Testis (tissue), 3 donors: ENCODE results near the gene UCK1. TPM values are rescaled to one million over a fixed set of nuclear protein-coding genes. Genes with fewer than 3 reads are reported as not detected.
A peak's percentile ranks its signal among the peaks of the same experiment; 100 is the strongest.

Source experiments
- DNase-seq: peaks from one replicate; pipeline ENCODE4 v3.0.0-alpha.2; 2019
- H3K27ac ChIP-seq, 2 donors: fragments of 200-600 bp; sonication (generic); one replicate each; pipeline ENCODE4 v1.5.1; 2019
- H3K27me3 ChIP-seq: fragments of 200-600 bp; sonication (generic); one replicate; pipeline ENCODE4 v1.5.1; 2019
- H3K36me3 ChIP-seq: fragments of 200-600 bp; sonication (generic); one replicate; pipeline ENCODE4 v1.5.1; 2017; ENCODE audit warnings: low read depth; ENCODE audit errors: missing control alignments
- H3K4me1 ChIP-seq: fragments of 200-600 bp; sonication (generic); one replicate; pipeline ENCODE4 v1.5.1; 2019
- H3K4me3 ChIP-seq, 2 donors: fragments of 200-600 bp; sonication (generic); one replicate each; pipeline ENCODE4 v1.5.1; 2017 to 2019
- H3K9me3 ChIP-seq: fragments of 200-600 bp; sonication (generic); one replicate; pipeline ENCODE4 v1.5.1; 2017
- POLR2A ChIP-seq: fragments of 450-650 bp; IDR thresholded peaks from one replicate; pipeline ENCODE4 v1.6.1; 2017; ENCODE audit warnings: antibody characterized with exemption, mild to moderate bottlenecking, moderate library complexity
- WGBS, 2 donors: methylation state at CpG; one replicate each; pipeline ENCODE4 v1.1.5; 2018; 5-methylcytosine and 5-hydroxymethylcytosine counted together
- intact Hi-C: fragments of 100-400 bp; cut with DNase I; formaldehyde crosslinking; loops from one replicate; pipeline ENCODE4 v1.15.1; 2023; ENCODE audit warnings: low total_unique reads
- polyA plus RNA-seq: library from polyadenylated mRNA; stranded (reverse); fragments of 350-450 nt; fragmentation: Illumina TruSeq; extraction: RNeasy Lipid Tissue Mini Kit (QIAGEN cat#74804); gene quantifications from one replicate; pipeline ENCODE4 v1.2.3, GENCODE V29; 2014; ENCODE audit warnings: low read depth, low replicate concordance; ENCODE audit not compliant: insufficient read depth
- total RNA-seq, 2 donors: library from RNA; depleted of rRNA; stranded (reverse); fragments of >200 nt; gene quantifications; one replicate each; pipeline ENCODE4 v1.2.3, GENCODE V29; 2016
- TF ChIP-seq, protein P1 (sequence below), 3 experiments: fragments of 450-650 bp in 2 of 3; fragments of 200-600 bp in 1 of 3; sonication (generic) in 1 of 3; IDR thresholded peaks; one replicate each; pipeline ENCODE4 v1.5.1; 2016 to 2019; ENCODE audit warnings: antibody characterized with exemption in 3 of 3, mild to moderate bottlenecking in 2 of 3, moderate library complexity in 1 of 3

The UCK1 gene
- total and polyA plus RNA-seq, 3 donors from 2014 or later = 34.3 to 49.9 (median 41.1) TPM

DNA sequence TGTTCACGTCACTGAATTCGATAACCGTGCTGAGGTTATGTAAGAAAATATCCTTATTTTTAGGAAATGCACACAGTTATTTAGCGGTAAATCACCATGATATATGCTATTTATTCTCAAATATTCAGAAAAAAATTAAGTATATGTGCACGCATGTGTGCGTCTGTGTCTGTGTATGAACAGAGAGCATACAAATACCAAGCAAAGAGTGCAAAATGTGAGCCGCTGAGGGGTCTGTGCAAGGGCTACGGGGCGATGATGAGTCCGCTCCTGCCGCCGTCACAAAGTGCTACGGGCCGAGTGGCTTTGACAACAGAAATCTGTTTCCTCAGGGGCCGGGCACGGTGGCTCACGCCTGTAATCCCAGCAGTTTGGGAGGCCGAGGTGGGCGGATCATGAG, 6.9 kb upstream of the UCK1 start:
- no peak for DNase-seq
- no peaks in the 10 kb centered on the region for H3K27me3 ChIP-seq
- WGBS, 2 donors = 92 to 94% methylated on average over 19 of the region's 19 CpGs
- intact Hi-C loops = no loop called here
- H3K36me3 ChIP-seq = no peaks in the 10 kb centered on the region
- no peaks in the 10 kb centered on the region for H3K4me1 ChIP-seq
- no peak overlapping the region for H3K4me3 ChIP-seq
- TF ChIP-seq, protein P1, sequence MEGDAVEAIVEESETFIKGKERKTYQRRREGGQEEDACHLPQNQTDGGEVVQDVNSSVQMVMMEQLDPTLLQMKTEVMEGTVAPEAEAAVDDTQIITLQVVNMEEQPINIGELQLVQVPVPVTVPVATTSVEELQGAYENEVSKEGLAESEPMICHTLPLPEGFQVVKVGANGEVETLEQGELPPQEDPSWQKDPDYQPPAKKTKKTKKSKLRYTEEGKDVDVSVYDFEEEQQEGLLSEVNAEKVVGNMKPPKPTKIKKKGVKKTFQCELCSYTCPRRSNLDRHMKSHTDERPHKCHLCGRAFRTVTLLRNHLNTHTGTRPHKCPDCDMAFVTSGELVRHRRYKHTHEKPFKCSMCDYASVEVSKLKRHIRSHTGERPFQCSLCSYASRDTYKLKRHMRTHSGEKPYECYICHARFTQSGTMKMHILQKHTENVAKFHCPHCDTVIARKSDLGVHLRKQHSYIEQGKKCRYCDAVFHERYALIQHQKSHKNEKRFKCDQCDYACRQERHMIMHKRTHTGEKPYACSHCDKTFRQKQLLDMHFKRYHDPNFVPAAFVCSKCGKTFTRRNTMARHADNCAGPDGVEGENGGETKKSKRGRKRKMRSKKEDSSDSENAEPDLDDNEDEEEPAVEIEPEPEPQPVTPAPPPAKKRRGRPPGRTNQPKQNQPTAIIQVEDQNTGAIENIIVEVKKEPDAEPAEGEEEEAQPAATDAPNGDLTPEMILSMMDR (IDR thresholded peaks at IDR 0.05) = no peak
- no peak for TF ChIP-seq POLR2A
- no peak overlapping the region for H3K27ac ChIP-seq
- H3K9me3 ChIP-seq = no peaks in the 10 kb centered on the region

DNA sequence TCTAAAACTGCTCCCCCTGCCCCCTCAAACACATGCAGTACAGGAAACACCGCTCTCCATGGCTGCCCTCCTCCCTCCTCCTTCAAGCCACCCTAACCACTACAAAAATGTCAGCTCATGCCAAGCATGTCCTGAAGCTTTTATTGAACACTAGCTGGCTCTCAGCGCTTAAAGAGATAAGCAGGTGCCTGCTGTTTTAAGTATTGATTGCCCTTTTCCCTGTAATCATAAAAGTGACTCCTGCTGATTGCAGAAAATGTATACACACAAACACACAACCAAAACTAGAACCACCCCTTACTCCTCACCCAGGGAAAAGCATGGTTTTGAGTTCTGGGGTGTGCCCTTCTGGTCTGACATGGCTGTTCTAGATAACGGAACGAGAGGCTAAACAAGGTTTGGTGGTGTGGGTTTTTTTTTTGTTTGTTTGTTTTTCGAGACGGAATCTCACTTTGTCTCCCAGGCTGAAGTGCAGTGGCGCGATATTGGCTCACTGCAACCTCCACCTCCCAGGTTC, 3.7 kb upstream of the UCK1 start:
- WGBS, 2 donors = 69 to 76% methylated on average over 8 of the region's 8 CpGs

DNA sequence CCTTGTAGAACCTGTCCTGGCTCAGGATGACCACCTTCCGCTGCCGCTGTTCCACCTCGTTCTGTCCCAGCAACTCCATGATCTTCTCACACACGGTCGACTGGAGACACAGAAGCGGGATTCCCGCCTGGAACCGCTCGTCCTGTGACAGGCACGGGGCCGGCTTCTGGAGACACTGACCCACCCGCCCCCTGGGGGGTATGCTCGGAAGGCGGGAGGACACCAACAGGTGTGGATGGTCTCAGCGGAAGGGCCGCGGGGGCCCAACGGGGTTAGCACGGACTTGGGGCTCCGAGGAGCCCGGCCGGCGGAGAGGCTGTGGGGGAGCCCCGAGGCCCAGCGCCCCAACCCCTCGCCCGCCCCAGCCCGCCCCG, 530 bp downstream of the UCK1 start:
- 1% methylated on average over 14 of the region's 29 CpGs; no CpG with 5 or more reads in 1 of the 2 donors for WGBS, 2 donors
- no peaks in the 10 kb centered on the region for H3K36me3 ChIP-seq
- intact Hi-C loops = no loop called here
- H3K27ac ChIP-seq = peak overlapping the region in 1 of 2 donors; percentile 36
- TF ChIP-seq POLR2A = no peak
- TF ChIP-seq, protein P1 (IDR thresholded peaks at IDR 0.05) = peak in 1 of 3 experiments; percentile 17
- no peaks in the 10 kb centered on the region for H3K27me3 ChIP-seq
- H3K4me1 ChIP-seq = peaks cover 8% of the 10 kb centered on the region
- H3K4me3 ChIP-seq = peak overlapping the region; percentile 85 to 91
- no peaks in the 10 kb centered on the region for H3K9me3 ChIP-seq
- DNase-seq = peak; percentile 71

More for the DNA sequence above, 3.7 kb upstream of the UCK1 start:
- Histone ChIP-seq H3K27me3 (no peaks in the 10 kb centered on the region), H3K27ac (no peak overlapping the region), H3K36me3 (no peaks in the 10 kb centered on the region), H3K4me3 (no peak overlapping the region), H3K4me1 (peaks cover 7% of the 10 kb centered on the region), H3K9me3 (no peaks in the 10 kb centered on the region)
- intact Hi-C loops = no loop called here
- DNase-seq = no peak
- TF ChIP-seq, protein P1 (IDR thresholded peaks at IDR 0.05) = no peak
- TF ChIP-seq POLR2A = no peak

DNA sequence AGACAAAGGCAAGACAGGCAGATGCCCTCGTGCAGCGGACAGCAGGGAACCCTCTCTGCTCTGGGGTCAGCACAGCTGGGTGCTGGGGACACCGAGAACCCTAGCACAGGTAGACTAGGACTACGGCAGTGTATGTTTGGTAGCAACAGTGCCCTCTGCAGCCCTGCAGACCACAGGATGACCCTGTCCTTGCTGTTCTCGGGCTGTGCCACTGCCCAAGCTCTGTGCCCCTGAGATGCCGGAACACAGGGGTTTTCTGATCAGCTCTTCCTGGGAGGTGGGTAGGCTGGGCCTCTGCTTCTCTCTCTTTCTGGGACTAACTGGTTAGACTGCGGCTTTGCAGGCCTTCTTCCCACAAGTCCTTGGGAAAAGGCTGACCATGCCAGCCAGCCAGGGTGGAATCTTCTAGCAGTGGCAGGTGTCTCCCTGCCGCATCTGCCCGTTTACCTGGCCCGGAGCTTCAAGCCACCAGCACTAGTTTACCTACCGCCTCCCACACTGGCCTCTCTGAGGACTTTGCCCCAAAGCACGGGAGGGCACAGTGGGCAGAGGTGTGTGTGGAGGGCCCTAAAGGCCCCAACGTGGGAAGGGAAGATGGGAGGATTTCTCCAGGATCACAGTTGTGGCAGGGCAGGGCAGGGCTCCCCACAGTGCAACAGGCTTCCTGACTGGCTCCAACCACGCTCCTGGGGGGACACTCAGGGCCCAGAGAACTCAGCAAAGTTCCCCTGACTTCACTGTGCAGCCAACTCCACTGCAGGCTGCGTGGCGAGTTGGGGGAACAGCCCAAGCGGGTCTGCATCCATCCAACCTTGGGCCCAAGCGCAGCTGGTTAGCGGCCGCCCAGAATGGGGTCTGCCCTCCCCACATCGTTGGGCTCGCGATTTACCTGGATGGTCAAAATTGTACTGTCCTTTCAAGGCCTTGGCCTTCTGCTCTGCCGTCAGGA, 1.2 kb downstream of the UCK1 start:
- H3K4me1 ChIP-seq = peaks cover 8% of the 10 kb centered on the region
- no peaks in the 10 kb centered on the region for H3K9me3 ChIP-seq
- intact Hi-C loops = no loop called here
- H3K27ac ChIP-seq = peak overlapping the region in 1 of 2 donors; percentile 36
- TF ChIP-seq, protein P1 (IDR thresholded peaks at IDR 0.05) = no peak
- no peak for TF ChIP-seq POLR2A
- H3K27me3 ChIP-seq = no peaks in the 10 kb centered on the region
- H3K4me3 ChIP-seq = peak overlapping the region; percentile 85 to 91
- H3K36me3 ChIP-seq = no peaks in the 10 kb centered on the region
- WGBS, 2 donors = 50 to 63% methylated on average over 16 to 23 of the region's 24 CpGs
- DNase-seq = no peak
